ENCODE measurements around the gene SPAAR.

- TF ChIP-seq, protein P1, sequence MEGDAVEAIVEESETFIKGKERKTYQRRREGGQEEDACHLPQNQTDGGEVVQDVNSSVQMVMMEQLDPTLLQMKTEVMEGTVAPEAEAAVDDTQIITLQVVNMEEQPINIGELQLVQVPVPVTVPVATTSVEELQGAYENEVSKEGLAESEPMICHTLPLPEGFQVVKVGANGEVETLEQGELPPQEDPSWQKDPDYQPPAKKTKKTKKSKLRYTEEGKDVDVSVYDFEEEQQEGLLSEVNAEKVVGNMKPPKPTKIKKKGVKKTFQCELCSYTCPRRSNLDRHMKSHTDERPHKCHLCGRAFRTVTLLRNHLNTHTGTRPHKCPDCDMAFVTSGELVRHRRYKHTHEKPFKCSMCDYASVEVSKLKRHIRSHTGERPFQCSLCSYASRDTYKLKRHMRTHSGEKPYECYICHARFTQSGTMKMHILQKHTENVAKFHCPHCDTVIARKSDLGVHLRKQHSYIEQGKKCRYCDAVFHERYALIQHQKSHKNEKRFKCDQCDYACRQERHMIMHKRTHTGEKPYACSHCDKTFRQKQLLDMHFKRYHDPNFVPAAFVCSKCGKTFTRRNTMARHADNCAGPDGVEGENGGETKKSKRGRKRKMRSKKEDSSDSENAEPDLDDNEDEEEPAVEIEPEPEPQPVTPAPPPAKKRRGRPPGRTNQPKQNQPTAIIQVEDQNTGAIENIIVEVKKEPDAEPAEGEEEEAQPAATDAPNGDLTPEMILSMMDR (IDR thresholded peaks at IDR 0.05) = no peak
- TF ChIP-seq POLR2AphosphoS5 (IDR thresholded peaks at IDR 0.05) = no peak
- TF ChIP-seq POLR2A (IDR thresholded peaks at IDR 0.05) = no peak
Measured at GRCh38 chr9:35930521-35930920, 21.2 kb downstream of the SPAAR start.

All from prostate gland (tissue), 2 donors.